K562 (cell line): Measurements from ENCODE around the gene GAK. TPM values are rescaled to one million over a fixed set of nuclear protein-coding genes. Genes with fewer than 3 reads are reported as not detected.

Experiments
- FOXA3 ChIP-seq, 2 experiments: fragments of 450-650 bp in 1 of 2; sonication (generic) in 1 of 2; formaldehyde crosslinking; IDR thresholded peaks in 1 of 2; conservative IDR thresholded peaks in 1 of 2; 2 replicates each; pipeline versions ENCODE4 v1.4.0 to v1.8.0; 2020 to 2022; ENCODE audit warnings: mild to moderate bottlenecking in 2 of 2, missing genetic modification reagents in 1 of 2
- STAG1 ChIP-seq: sonication (generic); formaldehyde crosslinking; IDR thresholded peaks from 2 replicates; pipeline ENCODE4 v1.5.0; 2020; ENCODE audit warnings: missing genetic modification reagents, borderline replicate concordance
- ZNF282 ChIP-seq: sonication (generic); formaldehyde crosslinking; IDR thresholded peaks from 2 replicates; pipeline ENCODE4 v1.8.1; 2023; ENCODE audit warnings: missing genetic modification reagents
- polyA plus RNA-seq, 8 experiments: library from polyadenylated mRNA; depleted of rRNA in 4 of 8; stranded (reverse) in 5 of 8; unstranded in 3 of 8; fragments of >200 nt; fragmentation: Nextera tagmentation in 2 of 8; fragmentation: Illumina TruSeq in 1 of 8; extraction: Ambion mirVana in 2 of 8; extraction: Trizol in 1 of 8; gene quantifications; 2 replicates each; pipeline versions ENCODE4 v1.2.1 to v1.2.3, GENCODE V29; 2011 to 2014; ENCODE audit warnings: inconsistent platforms in 1 of 8, missing spikeins in 1 of 8
- total RNA-seq, 7 experiments: library from RNA; depleted of rRNA in 6 of 7; stranded (reverse); fragments of >200 nt in 6 of 7; fragmentation: Illumina TruSeq in 2 of 7; extraction: Trizol in 2 of 7; gene quantifications; 2 replicates each; pipeline versions ENCODE4 v1.2.1 to v1.2.3, GENCODE V29; 2011 to 2021; ENCODE audit warnings: low replicate concordance in 1 of 7
- TF ChIP-seq, protein P1 (sequence below): sonication (generic); formaldehyde crosslinking; IDR thresholded peaks from 2 replicates; pipeline ENCODE4 v1.8.1; 2022; ENCODE audit warnings: missing genetic modification reagents
- TF ChIP-seq, protein P2 (sequence below), 2 experiments: fragments of 450-650 bp; formaldehyde crosslinking in 1 of 2; IDR thresholded peaks; 2 replicates each; pipeline versions ENCODE4 v1.4.0 to v1.6.1; 2014 to 2020; ENCODE audit warnings: mild to moderate bottlenecking in 2 of 2, borderline replicate concordance in 1 of 2, low read depth in 1 of 2
- TF ChIP-seq, protein P3 (sequence below): sonication (generic); formaldehyde crosslinking; IDR thresholded peaks from 2 replicates; pipeline ENCODE4 v1.8.0; 2023; ENCODE audit warnings: mild to moderate bottlenecking, missing genetic modification reagents

GAK gene
- total and polyA plus RNA-seq, 9 of the 15 experiments (the other 6 are each of a cell fraction or from before 2014, with no cell fraction given), result 1.3 to 102 (median 16.2) TPM

DNA sequence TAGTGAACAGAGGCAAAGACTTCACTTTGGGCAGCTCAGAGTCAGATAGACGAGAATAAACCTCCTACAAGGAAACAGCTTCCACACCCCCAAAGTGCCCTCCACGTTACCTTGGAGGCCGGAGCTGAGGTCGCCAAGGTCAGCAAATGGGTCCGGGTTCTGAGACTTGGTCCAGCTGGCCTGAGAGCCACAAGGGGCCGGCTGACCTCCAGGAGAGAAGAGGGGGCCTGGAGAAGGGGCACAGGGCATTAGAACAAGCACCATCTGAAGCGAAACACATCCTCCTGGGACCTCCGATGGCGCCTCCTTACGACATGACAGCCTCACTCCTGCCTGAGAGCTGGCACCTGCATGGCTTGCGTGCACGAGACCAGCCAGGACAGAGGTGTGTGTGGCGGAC lies 72.6 kb downstream of the GAK start (continued):
- TF ChIP-seq, protein P1, sequence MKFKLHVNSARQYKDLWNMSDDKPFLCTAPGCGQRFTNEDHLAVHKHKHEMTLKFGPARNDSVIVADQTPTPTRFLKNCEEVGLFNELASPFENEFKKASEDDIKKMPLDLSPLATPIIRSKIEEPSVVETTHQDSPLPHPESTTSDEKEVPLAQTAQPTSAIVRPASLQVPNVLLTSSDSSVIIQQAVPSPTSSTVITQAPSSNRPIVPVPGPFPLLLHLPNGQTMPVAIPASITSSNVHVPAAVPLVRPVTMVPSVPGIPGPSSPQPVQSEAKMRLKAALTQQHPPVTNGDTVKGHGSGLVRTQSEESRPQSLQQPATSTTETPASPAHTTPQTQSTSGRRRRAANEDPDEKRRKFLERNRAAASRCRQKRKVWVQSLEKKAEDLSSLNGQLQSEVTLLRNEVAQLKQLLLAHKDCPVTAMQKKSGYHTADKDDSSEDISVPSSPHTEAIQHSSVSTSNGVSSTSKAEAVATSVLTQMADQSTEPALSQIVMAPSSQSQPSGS (CRISPR knock-in tag), result no peak
- no peak for TF ChIP-seq STAG1
- TF ChIP-seq, protein P2, sequence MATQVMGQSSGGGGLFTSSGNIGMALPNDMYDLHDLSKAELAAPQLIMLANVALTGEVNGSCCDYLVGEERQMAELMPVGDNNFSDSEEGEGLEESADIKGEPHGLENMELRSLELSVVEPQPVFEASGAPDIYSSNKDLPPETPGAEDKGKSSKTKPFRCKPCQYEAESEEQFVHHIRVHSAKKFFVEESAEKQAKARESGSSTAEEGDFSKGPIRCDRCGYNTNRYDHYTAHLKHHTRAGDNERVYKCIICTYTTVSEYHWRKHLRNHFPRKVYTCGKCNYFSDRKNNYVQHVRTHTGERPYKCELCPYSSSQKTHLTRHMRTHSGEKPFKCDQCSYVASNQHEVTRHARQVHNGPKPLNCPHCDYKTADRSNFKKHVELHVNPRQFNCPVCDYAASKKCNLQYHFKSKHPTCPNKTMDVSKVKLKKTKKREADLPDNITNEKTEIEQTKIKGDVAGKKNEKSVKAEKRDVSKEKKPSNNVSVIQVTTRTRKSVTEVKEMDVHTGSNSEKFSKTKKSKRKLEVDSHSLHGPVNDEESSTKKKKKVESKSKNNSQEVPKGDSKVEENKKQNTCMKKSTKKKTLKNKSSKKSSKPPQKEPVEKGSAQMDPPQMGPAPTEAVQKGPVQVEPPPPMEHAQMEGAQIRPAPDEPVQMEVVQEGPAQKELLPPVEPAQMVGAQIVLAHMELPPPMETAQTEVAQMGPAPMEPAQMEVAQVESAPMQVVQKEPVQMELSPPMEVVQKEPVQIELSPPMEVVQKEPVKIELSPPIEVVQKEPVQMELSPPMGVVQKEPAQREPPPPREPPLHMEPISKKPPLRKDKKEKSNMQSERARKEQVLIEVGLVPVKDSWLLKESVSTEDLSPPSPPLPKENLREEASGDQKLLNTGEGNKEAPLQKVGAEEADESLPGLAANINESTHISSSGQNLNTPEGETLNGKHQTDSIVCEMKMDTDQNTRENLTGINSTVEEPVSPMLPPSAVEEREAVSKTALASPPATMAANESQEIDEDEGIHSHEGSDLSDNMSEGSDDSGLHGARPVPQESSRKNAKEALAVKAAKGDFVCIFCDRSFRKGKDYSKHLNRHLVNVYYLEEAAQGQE (IDR thresholded peaks at IDR 0.05; ENCODE audit: borderline replicate concordance), result no peak
- TF ChIP-seq, protein P2 (CRISPR knock-in tag; IDR thresholded peaks at IDR 0.05; ENCODE audit: low read depth), result no peak
- no peak for TF ChIP-seq FOXA3 (CRISPR knock-in tag; conservative IDR thresholded peaks at IDR 0.05 in 1 of 2, IDR thresholded peaks at IDR 0.05 in 1 of 2)
- no peak for TF ChIP-seq ZNF282 (CRISPR knock-in tag)
- TF ChIP-seq, protein P3, sequence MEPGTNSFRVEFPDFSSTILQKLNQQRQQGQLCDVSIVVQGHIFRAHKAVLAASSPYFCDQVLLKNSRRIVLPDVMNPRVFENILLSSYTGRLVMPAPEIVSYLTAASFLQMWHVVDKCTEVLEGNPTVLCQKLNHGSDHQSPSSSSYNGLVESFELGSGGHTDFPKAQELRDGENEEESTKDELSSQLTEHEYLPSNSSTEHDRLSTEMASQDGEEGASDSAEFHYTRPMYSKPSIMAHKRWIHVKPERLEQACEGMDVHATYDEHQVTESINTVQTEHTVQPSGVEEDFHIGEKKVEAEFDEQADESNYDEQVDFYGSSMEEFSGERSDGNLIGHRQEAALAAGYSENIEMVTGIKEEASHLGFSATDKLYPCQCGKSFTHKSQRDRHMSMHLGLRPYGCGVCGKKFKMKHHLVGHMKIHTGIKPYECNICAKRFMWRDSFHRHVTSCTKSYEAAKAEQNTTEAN, result no peak
